Fibroblast of peridontal ligament (primary cell): ENCODE results near the gene CHRM4.

Experiments
- DNase-seq: peaks from one replicate; pipeline ENCODE4 v3.0.0-alpha.2; 2010; ENCODE audit errors: extremely low read depth

Gene CHRM4

DNA sequence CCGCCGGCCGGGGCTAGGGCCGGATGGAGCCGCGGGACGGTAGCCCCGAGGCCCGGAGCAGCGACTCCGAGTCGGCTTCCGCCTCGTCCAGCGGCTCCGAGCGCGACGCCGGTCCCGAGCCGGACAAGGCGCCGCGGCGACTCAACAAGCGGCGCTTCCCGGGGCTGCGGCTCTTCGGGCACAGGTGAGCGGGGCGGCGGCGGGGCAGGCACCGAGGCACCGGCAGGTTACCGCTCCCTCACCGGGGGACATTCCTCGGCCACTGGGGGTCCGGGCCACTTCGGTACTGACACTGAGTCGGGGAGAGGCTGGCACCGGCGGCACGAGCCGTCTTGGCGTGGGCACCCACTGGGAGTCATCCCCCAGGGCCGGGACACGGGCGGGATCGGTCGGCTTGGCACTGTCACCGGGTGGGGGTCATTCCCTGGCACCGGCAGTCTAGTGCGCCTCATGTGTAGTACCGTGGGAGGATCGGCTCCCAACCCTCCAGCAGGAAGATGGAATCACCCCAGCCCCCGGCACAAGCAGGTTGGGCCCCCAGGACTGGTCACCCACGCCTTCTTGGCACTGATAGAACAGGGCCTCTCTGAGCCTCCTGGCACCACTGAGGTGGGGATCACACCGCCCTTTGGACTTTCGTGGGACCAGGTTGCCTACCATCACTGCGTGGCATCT, 43.8 kb downstream of the CHRM4 start:
- DNase-seq, result no peak

DNA sequence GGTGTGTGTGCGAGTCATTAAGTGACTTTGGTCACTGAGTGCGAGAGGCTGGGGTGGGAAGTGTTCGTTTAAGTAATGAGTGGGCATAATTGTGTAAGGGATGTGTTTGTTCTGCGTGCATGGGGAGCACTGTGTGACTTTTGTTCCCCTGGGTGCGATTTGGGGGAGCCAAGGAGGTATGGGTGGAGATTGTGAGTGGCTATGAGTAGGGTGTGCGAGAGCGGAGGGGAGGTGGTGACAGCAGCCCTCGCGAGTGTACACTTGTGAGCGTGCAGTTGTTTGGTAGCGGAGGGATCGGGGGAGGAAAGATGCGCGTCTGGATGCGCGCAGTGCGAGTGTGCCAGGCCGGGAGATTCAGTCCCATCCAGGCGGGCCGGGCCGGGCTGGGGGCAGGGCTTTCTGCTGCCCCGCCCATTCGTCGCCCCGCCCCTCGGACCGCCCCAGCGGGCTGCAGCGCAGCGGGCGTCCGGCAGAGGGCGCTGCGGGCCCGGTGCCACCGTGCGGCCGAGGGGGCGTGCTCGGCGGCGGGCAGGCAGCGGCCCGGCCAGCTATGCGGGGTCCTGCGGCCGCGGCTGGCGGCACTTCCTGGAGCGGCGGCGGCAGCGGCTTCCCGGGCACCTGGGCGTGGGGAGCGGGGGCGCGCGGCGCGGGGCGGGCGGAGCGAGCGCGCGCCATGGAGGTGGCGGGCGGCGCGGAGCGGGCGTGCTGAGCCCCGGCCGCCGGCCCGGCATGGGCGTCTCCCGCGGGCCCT, 44.5 kb downstream of the CHRM4 start, which contains the start of gene DGKZ:
TSS of gene DGKZ (plus strand) at position 578 of the 751 bp plus-strand sequence. CDS start 197 bp downstream, outside the sequence.
- DNase-seq, result peak; percentile 65

DNA sequence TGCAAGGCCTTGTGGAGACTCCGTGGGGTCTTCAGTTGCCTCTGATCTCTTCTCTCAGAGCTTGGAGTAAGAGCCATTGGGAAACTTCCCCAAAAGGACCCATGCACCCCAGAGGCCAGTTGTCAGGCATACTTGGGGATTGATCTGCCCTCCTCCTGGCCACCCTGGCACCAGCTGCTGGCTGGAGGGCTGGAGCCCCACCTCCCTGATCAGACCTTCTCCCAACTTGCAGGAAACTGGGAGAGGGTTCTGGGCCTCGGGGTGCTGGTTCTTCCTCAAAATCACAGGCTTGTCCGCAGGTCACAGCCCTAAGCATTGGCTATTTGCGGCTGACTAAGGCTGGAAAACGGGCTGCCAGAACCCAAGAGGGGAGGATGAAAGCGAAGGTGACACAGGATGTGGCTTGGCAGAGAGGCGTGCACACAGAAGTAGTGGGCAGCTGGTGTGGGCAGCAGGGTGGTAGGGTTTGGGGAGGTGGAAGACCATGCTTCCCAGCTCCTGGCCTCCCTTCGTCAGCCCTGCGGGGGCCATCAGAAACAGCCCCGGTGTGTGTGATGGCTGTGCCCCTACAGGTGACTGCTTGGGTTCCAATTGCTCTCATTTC, 45.6 kb downstream of the CHRM4 start:
- DNase-seq, result no peak

DNA sequence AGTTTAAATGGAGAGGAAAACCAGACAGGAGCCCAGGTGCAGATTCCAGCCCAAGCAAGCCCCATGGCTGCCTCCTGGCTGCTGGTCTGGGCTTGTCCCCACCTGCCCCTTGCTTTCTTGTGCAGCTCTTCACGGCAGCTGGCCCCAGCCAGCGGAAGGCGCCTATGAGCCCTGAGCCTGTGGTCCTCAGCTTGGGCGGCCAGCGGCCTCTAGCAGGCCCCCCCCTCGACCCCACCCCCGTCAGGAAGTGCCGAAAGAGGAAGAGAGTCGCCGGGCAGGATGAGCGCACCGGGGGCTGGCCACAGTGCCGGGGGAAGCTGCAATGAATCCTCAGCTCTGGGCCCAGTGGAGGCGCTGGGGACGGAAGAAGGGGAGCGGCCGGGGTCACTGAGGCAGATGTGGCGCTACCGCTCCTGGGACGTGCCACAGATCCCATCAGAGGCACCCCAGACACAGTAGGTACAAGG, 46.4 kb downstream of the CHRM4 start:
- DNase-seq, result no peak

DNA sequence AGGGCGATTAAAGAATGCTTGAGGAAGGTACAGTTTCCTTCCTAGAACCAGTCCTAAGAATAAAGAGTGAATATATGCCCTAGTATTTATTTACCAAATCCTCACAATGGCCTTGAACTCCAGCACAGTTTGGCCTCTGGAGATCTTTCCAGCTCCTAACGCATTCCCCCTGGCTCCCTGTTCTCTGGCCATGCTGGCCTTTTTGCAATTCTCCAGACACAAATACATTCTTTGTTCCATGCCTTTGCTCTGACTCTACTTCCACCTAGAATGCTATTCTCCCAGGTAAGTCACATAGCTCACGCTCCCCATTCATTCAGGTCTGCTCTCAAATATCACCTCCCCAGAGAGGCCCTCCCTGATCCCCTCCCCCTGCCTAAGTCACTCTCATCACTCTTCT, 48.1 kb downstream of the CHRM4 start:
- no peak for DNase-seq

DNA sequence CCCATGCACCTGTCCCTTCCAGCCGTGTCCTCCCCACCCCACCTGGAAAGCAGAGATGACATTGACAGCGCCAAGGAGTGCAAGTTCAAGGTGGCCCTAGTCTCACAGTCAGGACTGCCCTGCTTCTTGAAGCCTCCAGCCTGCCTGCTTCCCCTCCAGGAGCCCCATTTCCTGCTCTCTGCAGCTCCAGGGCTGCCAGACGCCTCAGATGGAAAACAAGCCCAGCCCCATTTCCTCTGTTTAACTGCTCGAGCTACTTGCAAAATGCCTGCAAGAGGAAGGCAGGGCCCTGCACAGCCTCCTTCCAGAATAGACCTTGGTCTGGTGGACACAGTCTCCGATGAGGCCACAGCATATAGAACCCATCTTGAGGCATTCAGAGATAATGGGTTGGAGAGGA, 49.3 kb downstream of the CHRM4 start:
- DNase-seq, result no peak

DNA sequence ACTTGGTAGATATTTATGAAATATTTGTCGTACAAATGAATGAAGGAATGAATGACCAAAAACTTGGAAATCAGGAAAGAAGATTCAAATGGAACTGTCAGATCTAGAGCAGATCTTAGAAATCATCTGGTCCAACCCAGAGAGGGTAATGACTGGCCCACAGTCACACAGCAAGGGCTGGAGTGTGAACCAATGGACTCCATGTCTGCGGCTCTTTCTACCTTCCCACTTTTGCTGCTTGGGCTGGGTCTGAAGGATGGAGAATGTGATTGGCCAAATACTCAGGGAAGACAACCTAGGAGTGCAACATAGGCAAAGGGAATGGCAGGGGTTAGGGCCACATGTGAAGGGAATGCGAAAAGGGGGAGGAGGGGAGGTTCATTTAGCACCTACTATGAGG, 50.1 kb downstream of the CHRM4 start:
- DNase-seq, result no peak

DNA sequence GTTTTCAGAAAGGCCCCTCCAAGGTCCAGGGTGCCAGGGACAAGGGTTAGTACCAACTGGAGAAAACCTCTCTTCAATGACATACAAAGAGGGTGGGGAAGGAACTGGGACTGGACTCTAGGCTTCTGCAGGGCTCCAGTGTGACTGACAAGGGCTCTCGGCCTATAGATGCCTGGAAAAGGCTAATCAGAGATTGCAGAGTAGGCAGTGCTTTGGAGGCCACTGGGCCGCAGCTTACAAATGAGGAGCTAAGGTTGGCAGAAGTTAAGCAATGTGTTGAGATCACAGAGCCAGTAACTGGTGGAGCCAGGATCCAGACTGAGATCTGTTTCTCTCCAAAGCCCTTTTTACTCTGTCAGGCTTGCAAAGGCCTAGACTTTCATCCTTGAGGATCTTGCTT, 51.8 kb downstream of the CHRM4 start:
- DNase-seq, result no peak

DNA sequence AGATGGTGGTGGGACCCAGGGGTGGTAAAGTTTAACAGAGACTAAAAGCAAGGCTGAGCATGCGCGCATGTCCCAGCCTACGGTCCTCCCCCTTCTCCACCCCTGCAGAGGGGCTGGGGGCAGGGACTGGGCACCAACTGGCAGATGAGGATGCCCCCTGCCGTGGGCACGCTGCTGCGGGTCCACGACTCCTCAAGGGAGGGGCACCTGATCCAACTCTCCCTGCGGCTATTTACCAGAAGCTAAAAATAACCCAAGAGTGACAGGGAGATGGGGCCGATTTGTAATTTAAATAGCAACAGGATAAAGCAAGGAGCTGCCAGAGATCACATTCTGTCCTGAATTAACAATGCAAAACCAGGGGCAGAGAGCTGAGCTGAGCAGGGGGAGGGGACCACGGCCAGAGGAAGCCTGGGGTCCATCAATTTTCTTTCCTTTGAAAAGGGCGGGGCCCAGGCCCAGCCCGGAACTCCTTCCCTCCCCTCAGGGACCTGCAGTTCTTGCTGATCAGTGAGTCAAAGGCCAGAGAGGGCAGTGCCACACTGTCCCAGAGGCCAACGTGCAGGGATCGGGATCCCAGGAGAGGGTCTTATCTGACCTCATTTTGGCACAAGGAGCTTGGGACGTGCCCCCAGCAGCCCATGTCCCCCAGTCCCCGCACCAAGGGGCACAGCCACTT, 52.4 kb downstream of the CHRM4 start:
- no peak for DNase-seq

DNA sequence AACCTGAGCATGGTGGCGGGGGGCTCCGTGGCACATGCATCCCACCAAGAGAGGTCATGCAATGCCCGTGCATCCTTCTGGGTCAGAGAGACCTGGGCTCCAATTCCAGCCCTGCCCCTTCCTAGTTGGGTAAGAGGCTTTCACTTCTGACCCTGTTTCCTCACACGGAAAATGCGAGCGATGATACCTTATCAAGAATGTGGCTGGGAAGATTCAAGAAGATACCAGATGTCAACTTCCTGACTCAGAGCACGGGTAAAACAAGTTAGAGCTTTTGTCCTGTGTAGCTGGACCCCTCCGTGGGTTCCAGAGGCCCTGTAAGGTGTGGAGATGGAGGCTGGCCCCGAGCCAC, 53.0 kb downstream of the CHRM4 start:
- DNase-seq, result no peak

DNA sequence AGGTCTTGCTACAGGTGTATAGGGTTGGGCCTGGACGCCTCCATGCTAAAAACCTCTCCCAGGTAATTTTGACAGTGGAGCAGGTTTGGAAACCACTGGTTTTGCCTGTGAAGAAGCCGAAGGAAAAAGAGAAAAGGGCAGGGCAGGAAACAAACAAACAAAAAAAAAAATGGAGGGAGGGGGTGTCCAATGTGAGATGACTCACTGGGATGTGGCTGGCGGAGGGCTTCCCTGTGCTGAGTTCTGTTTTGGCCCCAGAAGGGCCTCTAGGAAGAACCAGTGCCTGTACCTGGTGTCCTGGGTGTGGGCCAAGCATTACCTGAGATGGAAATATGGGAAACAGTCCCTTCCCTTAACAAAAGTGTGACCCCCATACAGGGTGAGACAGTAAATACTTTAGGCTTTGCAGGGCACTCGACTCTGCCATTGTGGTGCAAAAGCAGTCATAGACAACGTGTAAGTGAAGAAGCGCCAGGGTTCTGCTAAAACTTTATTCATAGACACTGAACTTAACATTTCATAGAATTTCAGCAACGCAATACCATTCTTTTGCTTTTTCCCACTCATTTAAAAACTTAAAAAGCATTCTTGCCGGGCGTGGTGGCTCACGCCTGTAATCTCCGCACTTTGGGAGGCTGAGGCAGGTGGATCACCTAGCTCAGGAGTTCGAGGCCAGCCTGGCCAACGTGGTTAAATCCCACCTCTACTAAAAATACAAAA, 53.8 kb downstream of the CHRM4 start:
- DNase-seq, result no peak

DNA sequence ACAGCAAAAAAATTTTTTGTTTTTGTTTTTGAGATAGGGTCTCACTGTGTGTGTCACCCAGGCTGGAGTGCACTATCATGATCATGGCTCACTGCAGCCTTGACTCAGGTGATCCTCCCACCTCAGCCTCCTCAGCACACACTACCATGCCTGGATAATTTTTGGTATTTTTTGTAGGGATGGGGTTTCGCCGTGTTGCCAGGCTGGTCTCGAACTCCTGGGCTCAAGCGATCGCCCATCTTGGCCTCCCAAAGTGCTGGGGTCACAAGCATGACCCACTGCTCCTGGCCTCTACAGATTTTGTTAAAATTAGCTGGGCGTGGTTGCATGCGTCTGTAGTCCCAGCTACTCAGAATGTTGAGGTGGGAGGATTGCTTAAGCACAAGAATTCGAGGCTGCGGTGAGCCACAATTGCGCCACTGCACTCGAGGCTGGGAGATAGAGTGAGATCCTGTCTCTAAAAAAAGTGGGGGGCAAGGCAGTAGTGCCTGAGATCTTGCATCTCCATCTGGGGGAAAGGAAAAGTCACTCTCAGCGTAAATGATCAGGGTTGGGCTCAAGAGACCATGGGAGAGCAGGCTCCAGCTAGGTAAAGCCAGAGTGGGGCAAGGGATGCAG, 54.9 kb downstream of the CHRM4 start:
- DNase-seq, result no peak

DNA sequence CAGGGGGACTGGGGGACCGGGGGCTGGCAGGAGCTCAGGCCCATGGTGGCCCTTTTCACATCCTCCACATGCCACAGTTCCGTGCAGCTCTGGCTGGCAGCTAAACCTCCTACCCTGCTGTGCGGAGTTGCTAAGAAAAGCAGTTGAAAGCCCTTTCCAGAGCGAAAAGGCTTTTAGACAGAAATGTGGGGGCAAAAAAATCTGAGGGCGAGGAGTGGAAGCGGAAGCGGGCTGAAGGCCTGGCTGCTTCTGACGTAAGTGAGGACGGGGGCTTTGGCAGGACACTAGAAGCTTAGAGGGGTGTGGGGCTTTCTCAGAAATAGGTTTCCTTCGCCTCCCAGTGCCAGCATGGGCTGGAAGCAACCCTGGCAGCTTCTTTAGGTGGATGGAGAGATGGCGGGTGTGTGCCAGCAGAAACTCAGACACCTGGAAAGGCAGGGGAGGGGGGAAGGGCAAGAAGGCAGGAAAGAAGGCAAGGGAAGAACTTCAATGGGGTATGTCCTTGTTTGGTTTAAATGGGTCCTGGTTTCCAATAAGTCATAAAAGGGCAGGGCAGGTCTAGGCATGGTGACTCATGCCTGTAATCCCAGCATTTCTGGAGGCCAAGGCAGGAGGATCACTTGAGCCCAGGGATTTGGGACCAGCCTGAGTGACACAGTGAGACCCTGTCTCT, 55.5 kb downstream of the CHRM4 start:
- no peak for DNase-seq

DNA sequence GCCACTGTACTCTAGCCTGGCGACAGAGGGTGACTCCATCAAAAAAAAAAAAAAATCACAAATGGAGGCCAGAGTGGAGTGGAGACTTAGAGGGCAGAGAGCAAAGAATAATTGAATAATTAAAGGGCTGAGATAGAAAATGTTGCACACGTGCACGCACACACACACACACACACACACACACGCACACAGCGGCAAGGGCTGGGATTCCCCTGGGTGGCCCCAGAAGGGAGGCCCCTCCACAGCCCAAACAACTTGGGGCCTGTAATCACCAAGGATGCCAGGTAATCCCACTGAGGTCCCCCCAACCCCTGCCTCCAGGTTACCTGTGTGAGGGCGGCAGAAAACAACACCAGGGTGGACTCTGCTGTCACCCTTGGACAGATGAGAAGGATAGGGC, 56.3 kb downstream of the CHRM4 start:
- DNase-seq, result no peak

DNA sequence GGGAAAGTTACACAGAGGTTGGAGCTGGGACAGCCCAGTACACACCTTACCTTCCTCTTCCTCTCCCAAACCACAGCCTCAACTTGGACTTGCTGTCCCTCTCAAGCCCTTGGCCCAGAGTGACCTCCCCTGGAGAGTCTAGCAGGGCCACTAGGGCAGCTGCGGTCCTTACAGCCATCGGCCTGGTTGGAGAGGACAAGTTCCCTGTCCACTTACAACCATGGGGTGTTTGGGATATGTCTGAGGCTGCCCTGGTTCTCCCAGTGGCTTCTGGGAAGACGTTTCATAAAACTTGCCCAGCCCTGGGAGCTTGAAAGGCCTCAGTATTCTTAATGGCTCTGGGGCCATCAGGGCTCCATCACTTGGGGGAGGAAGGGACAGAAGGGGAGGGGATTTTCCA, 57.4 kb downstream of the CHRM4 start:
- no peak for DNase-seq
